Stimulated activated CD4-positive, alpha-beta T cell treated with anti-CD3 and anti-CD28 coated beads, Interleukin-4, amount 100 ng/mL, for 24 hours (primary cell): Measurements from ENCODE around the gene NEK2.
"Not testable (repeated sequence)": the region's sequence is repeated elsewhere in the genome, so short reads cannot be mapped to it uniquely, and the experiment has no call there.

ENCODE experiments used
- DNase-seq: peaks from one replicate; pipeline ENCODE4 v3.0.0-alpha.2; 2020

NEK2 gene

GRCh38 chr1:211675230-211676105 is at the start of gene NEK2:
TSS of gene NEK2 (minus strand) at chr1:211675621. CDS start at chr1:211675479, 142 bp downstream.
- peak; percentile 81 for DNase-seq

- DNase-seq, result no peak
These were observed 49.3 kb upstream of the NEK2 start for GRCh38 chr1:211724687-211725196.

- no peak for DNase-seq
These were observed 47.9 kb upstream of the NEK2 start for GRCh38 chr1:211723273-211723672.

- DNase-seq, result no peak
These were observed 47.1 kb upstream of the NEK2 start for GRCh38 chr1:211722277-211723175.

- not testable (repeated sequence) for DNase-seq
These were observed 41.1 kb upstream of the NEK2 start for GRCh38 chr1:211716555-211716954.

DNA sequence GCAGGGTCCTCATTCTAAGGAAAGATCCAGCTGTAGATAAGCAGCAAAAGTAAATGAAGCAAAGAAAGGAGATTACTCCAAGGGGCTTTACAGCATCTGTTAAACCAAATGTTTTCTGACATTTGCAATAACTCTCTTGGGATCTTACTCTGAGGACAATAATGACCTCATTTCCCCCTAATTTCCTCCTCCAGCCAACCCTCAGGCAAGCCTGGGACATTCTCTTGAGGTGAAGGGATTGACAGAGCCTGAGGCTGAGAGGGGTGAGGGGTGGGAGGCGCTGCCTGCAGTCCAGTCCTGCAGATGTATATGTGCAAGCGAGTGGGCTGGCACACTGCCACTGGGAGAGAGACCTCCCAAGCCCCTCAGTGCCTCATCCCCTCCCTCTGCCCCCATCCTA is 40.5 kb upstream of the NEK2 start:
- DNase-seq, result no peak

GRCh38 chr1:211714154-211714553 is 38.7 kb upstream of the NEK2 start:
- no peak for DNase-seq

DNA sequence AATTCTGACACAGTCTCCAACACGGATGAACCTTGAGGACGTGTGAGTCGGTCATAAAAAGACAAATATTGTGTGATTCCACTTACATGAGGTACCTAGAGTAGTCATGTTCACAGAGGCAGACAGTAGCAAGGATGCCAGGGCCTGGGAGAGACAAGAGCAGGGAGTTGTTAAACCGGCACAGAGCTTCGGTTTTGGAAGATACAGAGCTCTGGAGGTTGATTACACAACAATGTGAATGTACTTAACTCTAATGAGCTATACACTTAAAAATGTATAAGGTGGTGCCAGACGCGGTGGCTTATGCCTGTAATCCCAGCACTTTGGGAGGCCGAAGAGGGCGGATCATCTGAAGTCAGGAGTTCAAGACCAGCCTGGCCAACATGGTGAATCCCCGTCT is 37.8 kb upstream of the NEK2 start:
- no peak for DNase-seq

GRCh38 chr1:211711315-211711705 is 35.9 kb upstream of the NEK2 start:
- DNase-seq, result no peak

GRCh38 chr1:211710566-211711314 is 35.3 kb upstream of the NEK2 start:
- DNase-seq, result no peak

DNA sequence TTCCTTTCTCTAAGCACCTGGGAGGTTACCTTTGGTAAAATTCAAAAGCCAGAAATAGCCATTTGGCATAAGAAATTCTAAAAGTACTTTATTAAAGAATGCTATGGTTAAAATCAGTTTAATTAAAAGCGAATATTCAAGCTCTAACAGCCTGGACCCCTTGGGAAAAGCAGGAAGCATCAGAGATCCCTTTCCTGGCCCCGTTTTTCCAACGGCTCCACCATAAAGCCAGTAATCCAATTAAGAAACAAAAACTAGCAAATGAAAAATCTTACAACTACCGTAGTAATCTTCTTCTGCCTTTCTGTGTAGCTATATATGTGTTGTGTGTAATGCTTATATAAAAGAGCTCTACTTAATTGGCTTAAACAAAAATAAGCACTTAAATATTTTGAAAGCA is 33.5 kb upstream of the NEK2 start:
- DNase-seq, result no peak

GRCh38 chr1:211708006-211708405 is 32.6 kb upstream of the NEK2 start:
- no peak for DNase-seq

DNA sequence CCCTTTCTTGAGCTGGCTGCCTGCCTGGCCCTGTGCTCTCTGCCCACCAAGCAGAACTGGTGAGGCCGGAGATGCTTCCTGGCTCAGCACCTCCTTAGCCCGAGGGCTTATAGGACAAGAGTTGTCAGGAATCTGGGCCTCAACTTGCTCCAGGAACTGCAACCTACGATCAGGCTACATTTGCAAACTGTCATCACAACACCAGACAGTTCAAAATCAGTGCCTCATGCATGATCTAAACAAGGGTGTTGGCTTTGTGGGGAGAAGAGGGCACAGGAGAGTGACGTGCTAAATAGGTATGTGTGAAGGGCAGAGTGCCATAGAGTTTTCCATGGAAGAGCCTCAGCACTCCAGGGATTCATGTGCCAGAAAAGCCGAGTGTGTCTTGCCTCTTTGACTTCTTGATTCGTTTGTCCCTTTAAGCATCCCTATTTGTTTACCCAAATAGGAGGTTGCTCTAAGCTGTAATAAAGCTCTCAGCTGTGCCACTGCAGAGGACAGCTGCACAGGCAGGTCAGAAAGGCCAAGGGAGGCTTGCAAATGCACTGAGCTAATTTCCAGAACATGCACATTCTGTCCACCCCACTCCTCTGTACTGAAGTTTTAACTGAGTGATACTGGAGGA is 30.2 kb upstream of the NEK2 start:
- DNase-seq, result no peak

DNA sequence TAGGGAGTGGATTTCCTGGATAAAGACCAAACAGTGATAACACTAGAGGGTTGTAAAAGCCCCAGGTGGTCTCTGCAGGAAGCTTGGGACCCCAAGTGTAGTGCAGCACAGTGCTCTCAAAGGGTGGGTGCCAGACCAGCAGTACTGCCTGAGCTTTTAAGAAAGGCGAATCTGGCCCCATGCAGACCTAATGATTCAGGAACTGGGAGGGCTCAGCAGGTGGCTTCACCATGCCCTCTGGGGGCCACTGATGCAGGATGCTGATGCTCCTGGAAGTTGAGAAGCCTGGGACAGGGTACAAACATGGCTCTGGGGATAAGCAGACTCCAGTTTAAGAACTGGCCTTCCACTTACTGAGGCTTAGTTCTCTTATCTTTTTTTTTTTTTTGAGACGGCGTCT is 29.1 kb upstream of the NEK2 start:
- no peak for DNase-seq

- no peak for DNase-seq
These were observed 28.6 kb upstream of the NEK2 start for GRCh38 chr1:211703812-211704537.

GRCh38 chr1:211701733-211702132 is 26.3 kb upstream of the NEK2 start:
- DNase-seq, result no peak

- no peak for DNase-seq
These were observed 23.6 kb upstream of the NEK2 start for GRCh38 chr1:211699059-211699458.

DNA sequence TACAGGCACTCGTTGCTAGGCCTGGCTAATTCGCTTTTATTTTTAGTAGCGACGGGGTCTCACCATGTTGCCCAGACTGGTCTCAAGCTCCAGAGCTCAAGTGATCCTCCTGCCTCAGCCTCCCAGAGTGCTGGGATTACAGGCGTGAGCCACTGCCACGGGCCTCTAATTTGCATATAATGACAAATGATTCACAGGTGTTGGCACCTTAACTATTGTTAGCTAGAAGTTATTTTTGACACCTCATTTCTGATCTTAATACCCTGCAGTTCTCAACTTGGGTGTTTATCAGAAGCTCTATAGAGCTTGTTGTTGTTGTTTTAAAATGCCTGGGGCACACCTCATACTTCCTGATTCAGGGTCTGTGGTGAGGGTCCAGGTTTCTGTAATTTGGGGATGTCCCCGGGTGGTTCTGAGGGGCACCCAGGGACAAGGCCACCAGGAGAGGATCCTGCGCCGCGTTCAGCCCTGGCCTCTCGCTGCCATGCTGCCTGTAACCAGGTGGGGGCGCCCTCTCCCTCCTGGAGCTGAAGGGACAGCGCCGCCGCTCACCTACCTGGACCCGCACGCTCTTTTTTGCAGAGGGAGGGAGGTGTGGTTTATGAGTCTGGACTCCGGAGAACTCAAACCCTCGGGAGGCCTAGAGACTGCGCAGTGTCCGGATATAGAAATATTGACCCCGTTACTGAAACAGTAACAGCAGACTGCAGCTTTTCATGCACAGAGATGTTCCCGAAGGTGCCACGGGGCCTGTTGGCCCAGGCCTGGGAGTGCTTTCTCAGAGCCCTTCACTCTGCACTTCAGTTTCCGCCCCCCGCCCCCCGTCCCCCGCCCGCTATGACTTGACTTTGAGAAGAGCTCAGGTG is 23.0 kb upstream of the NEK2 start:
- peak; percentile 82 for DNase-seq

GRCh38 chr1:211697356-211697755 is 21.9 kb upstream of the NEK2 start:
- DNase-seq, result no peak

DNA sequence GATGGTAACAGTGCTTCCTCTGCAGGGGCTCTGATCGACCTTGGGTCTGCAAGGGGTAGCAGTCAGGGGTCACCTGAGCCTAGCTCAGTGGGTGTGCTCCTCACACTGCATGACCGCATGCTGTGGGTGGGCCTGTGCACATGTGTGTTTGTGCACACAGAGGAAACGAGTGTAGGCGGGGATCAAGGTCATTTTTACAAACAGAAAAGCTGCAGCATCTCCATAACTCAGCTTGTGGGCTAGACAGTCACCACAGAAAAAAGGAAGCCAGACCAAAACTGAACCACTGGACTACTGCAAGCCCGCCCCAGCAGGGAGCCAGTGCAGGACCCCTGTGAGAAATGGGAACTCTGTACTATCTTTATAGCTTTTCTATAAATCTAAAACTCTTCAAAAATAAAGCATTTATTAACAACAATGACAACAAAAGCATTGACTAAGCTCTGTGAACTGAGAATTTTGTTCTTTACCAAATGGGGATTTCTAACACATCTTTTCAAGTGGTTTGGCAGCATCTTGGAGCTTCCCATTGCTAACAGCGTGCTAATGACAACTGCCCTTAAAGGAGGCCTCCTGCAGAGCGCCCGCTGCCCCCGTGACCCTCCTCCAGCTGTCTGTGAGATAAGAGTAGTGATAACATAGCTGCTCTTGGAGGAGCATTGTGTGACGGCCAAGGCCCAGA is 19.9 kb upstream of the NEK2 start:
- no peak for DNase-seq
